ENCODE results near the gene GPSM3.
A peak's percentile ranks its signal among the peaks of the same experiment; 100 is the strongest.

The GPSM3 gene

DNA sequence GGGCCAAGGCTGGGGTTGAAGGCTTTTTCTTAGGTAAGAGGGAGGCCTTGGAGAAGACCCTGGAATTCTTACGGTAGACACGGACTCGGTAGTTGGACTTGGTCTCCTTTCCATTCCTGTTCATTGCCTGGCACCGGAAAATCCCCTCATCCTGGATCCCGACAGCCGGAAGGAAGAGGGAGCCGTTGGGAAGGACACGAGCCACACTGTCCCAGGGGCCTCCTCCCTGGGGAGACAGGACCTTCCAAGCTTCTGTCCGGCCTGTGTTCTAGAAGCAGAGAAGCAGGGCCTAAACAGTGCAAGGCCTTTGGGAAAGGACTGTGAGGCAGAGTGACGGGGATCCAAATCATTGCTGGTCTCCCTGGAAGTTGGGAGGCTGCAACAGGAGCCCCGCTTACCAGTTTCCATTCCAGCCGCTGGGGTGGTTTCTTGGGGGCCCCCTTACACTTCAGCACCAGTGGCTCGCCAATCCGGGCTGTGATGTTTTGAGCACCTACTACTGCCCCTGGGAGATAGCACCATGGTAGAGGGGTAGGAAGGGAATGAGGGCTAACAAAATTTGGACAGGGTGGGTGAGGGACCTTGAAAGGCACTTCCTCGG is 8.9 kb downstream of the GPSM3 start:
- Histone ChIP-seq H3K4me3 (ENCODE audit: low read depth, low read length) (no peak overlapping the region), H3K4me1 (ENCODE audit: control insufficient read depth, insufficient read depth, low read length) (peaks cover 5% of the 10 kb centered on the region), H3K9ac (ENCODE audit: low read depth, low read length) (no peak overlapping the region), H3K36me3 (ENCODE audit: control insufficient read depth, insufficient read depth, low read length) (peaks cover 35% of the 10 kb centered on the region), H3K27me3 (ENCODE audit: control insufficient read depth, insufficient read depth, low read length) (no peaks in the 10 kb centered on the region), H3K9me3 (ENCODE audit: control insufficient read depth, insufficient read depth, low read length) (no peaks in the 10 kb centered on the region)

DNA sequence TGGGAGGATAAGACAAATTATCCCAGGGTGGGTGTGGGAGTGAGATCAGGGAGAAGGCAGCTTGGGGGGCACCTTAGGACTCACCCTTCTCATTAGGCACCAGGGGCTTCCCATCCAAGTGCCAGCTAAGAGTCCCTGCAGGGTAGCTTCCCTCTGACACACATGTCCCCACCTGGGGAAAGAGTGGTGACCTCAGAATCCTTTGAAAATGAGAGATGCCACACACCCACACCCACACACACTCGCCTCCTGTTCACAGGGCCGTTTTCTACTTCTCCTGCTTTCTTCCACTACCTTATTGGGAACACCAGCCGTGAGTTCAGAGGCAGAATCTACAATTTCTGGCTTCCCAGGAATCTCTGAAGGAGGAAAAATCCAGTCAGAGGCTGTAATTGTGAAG is 9.4 kb downstream of the GPSM3 start:
- no peak overlapping the region for H3K9ac ChIP-seq (ENCODE audit: low read depth, low read length)
- H3K36me3 ChIP-seq (ENCODE audit: control insufficient read depth, insufficient read depth, low read length): peaks cover 35% of the 10 kb centered on the region
- H3K4me3 ChIP-seq (ENCODE audit: low read depth, low read length): no peak overlapping the region
- no peaks in the 10 kb centered on the region for H3K27me3 ChIP-seq (ENCODE audit: control insufficient read depth, insufficient read depth, low read length)
- H3K9me3 ChIP-seq (ENCODE audit: control insufficient read depth, insufficient read depth, low read length): no peaks in the 10 kb centered on the region
- H3K4me1 ChIP-seq (ENCODE audit: control insufficient read depth, insufficient read depth, low read length): peaks cover 5% of the 10 kb centered on the region

DNA sequence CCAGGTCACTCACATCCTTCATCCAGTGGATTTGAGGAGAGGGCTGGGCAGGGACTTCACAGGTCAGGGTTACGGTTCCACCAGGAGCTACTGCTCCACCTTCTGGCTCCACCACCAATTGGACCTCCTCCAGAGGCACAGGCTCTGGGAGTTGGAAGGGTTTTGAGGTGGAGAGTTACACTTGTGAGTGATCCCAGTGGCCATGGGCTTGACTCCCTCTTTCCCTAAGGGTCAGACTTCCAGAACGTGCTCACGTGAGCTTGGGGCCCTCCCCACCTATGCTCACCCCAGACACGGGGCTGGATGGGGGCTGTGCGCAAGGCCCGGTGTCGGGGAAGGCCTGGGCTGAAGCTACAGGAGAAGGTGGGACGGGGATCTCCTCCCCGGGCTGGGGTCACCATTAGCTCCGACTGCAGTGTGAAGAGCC is 9.9 kb downstream of the GPSM3 start:
- Histone ChIP-seq H3K9ac (ENCODE audit: low read depth, low read length) (no peak overlapping the region), H3K9me3 (ENCODE audit: control insufficient read depth, insufficient read depth, low read length) (no peaks in the 10 kb centered on the region), H3K27me3 (ENCODE audit: control insufficient read depth, insufficient read depth, low read length) (no peaks in the 10 kb centered on the region), H3K4me1 (ENCODE audit: control insufficient read depth, insufficient read depth, low read length) (peaks cover 5% of the 10 kb centered on the region), H3K36me3 (ENCODE audit: control insufficient read depth, insufficient read depth, low read length) (peaks cover 32% of the 10 kb centered on the region), H3K4me3 (ENCODE audit: low read depth, low read length) (no peak overlapping the region)

DNA sequence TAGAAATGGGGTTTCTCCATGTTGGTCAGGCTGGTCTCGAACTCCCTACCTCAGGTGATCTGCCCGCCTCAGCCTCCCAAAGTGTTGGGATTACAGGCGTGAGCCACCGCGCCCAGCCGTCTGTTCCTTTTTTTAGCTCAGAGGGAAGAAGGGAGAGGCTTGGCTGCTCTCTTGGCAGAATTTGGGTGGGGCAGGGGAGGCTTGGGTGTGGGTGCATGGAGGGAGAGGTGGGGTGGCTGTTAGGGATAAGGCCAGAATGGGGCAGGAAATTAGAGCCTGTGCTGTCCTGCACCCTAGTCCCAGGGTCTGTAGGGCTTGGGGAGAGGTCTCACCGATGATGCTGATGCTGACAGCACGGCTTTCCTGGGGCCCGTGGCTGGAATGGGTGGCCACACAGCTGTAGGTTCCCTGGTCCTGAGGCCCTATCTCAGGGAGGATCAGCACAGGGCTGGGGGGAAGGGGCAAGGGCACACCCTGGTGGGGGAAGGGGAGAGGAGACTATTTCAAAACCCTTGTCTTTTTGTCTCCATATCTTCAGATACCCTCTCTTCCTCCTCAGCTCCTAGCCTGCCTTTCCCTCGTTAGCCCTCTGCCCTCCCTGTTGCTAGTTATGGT is 10.4 kb downstream of the GPSM3 start:
- Histone ChIP-seq H3K9ac (ENCODE audit: low read depth, low read length) (no peak overlapping the region), H3K36me3 (ENCODE audit: control insufficient read depth, insufficient read depth, low read length) (peaks cover 26% of the 10 kb centered on the region), H3K4me3 (ENCODE audit: low read depth, low read length) (no peak overlapping the region), H3K4me1 (ENCODE audit: control insufficient read depth, insufficient read depth, low read length) (peaks cover 5% of the 10 kb centered on the region), H3K27me3 (ENCODE audit: control insufficient read depth, insufficient read depth, low read length) (no peaks in the 10 kb centered on the region), H3K9me3 (ENCODE audit: control insufficient read depth, insufficient read depth, low read length) (no peaks in the 10 kb centered on the region)

DNA sequence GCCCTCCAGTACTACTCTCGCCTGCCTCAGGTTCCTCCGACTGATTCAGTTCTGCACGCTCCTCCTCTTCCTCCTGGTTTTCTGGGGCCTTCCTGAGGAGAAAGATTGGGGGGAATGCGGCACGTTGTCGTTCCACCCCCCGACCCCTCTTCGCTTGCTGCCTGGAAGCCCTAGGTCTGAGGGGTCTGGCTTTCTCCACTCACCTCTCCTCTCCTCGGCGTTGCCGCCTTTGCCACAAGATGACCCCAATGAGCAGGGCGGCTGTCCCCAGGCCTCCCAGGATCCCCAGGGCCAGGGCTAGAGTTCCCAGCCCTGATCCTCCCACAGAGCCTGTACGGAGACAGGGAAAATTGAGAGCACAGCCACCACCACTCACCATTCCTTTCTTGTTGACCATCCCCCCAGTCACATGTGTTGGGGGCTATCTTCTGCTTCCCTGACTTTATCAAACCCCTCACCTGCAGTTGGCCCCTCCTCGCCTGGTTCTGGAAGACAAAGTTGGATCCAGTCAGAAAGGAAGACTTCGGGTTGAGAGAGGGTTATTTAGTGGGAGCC is 11.2 kb downstream of the GPSM3 start:
- Histone ChIP-seq H3K9me3 (ENCODE audit: control insufficient read depth, insufficient read depth, low read length) (no peaks in the 10 kb centered on the region), H3K4me3 (ENCODE audit: low read depth, low read length) (no peak overlapping the region), H3K4me1 (ENCODE audit: control insufficient read depth, insufficient read depth, low read length) (peaks cover 5% of the 10 kb centered on the region), H3K9ac (ENCODE audit: low read depth, low read length) (no peak overlapping the region), H3K27me3 (ENCODE audit: control insufficient read depth, insufficient read depth, low read length) (no peaks in the 10 kb centered on the region), H3K36me3 (ENCODE audit: control insufficient read depth, insufficient read depth, low read length) (peaks cover 25% of the 10 kb centered on the region)

DNA sequence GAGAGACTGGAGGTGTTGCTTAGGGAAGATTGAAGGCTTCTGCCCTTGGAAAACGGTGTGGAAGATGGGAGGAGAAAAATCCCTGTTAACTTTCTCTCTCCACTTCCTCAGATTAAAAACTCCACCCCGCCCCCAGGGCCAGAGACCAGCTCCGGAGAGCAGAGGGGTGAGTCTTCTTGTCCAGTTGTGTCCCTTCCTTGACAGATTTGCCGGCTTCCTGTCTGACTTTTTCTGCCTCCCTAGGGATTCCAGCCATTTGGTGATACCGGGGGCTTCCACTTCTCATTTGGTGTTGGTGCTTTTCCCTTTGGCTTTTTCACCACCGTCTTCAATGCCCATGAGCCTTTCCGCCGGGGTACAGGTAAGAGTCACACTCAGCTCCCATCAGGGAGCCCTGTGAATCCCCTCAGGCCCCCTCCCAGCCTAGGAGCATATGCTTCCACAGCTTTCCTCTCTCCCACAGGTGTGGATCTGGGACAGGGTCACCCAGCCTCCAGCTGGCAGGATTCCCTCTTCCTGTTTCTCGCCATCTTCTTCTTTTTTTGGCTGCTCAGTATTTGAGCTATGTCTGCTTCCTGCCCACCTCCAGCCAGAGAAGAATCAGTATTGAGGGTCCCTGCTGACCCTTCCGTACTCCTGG is 12.6 kb downstream of the GPSM3 start:
- H3K4me3 ChIP-seq (ENCODE audit: low read depth, low read length): peak overlapping the region; percentile 95
- H3K27me3 ChIP-seq (ENCODE audit: control insufficient read depth, insufficient read depth, low read length): no peaks in the 10 kb centered on the region
- no peak overlapping the region for H3K9ac ChIP-seq (ENCODE audit: low read depth, low read length)
- H3K4me1 ChIP-seq (ENCODE audit: control insufficient read depth, insufficient read depth, low read length): peaks cover 5% of the 10 kb centered on the region
- peaks cover 25% of the 10 kb centered on the region for H3K36me3 ChIP-seq (ENCODE audit: control insufficient read depth, insufficient read depth, low read length)
- H3K9me3 ChIP-seq (ENCODE audit: control insufficient read depth, insufficient read depth, low read length): no peaks in the 10 kb centered on the region

DNA sequence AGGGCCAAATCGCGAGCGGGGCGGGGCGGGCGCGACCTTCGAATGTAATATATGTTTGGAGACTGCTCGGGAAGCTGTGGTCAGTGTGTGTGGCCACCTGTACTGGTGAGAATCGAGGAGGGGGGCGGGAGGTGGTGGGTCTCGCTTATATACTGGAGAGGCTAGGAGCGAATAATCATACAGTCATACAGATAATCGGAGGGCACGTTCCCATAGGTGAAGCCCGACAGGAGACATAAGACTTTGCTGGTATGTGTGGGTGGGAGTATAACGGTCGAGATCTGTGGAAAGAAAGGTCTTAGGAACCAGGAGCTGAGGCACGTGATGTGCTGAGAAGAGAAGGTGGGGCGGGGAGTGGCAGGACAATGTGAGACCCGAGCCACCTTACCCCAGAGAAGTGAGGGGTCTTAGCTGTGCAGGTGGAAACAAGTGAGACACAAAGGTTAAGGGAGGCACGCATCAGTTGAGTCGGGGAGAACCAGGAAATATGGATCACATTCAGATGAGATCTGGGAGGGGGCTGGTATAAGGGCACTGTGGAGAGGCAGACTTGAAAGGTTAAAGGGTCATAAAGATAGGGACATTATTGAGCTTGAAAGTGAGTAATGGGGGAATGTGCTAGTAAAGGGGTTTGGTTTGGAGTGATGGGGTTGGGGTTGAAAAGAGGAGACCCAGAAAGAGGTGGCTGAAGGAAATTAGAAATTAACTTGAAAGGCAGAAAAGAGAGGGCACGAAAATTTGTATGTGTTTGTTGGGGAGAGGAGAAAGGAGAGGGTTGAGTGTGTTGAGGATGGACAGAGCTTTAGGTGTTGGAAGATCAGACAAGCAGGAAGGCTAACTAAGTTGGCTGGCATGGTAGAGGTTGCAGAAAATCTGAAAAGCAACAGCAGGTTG is 13.6 kb downstream of the GPSM3 start:
- no peaks in the 10 kb centered on the region for H3K9me3 ChIP-seq (ENCODE audit: control insufficient read depth, insufficient read depth, low read length)
- H3K27me3 ChIP-seq (ENCODE audit: control insufficient read depth, insufficient read depth, low read length): no peaks in the 10 kb centered on the region
- peaks cover 5% of the 10 kb centered on the region for H3K4me1 ChIP-seq (ENCODE audit: control insufficient read depth, insufficient read depth, low read length)
- H3K4me3 ChIP-seq (ENCODE audit: low read depth, low read length): peak overlapping the region; percentile 95
- H3K9ac ChIP-seq (ENCODE audit: low read depth, low read length): peak overlapping the region; percentile 77
- H3K36me3 ChIP-seq (ENCODE audit: control insufficient read depth, insufficient read depth, low read length): peaks cover 25% of the 10 kb centered on the region

DNA sequence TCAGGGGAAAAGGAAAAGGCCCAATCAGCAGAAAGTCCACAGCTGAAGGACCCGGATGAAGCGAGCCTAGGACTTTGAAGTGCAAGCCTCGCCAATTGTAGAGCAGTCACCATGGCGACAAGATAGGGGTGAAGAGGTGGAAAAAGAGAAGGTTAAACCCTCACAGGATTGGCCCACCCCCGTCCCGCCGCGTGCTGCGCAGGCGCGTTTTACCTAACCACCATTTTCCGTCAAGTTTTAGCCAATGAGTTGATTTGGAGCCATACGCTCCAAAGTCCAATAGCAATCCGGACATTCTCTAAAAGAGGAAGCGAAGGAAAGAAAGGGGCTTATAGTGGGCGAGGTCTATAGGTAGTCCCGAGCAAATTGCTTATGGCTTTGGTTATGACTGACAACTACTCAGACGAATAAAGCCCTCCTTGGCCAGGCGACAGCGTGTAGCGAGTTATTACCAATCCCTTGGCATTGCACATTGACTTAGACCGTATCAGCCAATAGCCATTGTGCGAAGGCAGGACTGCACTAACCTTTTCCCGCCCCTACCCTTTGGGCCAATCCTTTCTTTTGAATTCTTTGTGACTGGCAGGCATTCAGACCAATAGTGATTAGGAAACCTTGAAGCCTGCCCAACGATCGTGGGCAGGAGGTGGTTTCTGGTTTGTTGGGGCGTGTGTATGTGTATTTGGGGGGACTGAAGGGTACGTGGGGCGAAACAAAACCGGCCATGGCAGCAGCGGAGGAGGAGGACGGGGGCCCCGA is 14.5 kb downstream of the GPSM3 start, which contains the start of gene RNF5:
RNF5 (plus strand) TSS at position 618 of the 759 bp plus-strand sequence; CDS start at position 725, 107 bp downstream.
- Histone ChIP-seq H3K9ac (ENCODE audit: low read depth, low read length) (peak within 1 kb of the TSS; percentile 93), H3K9me3 (ENCODE audit: control insufficient read depth, insufficient read depth, low read length) (no peaks in the 10 kb centered on the region), H3K4me3 (ENCODE audit: low read depth, low read length) (peak within 1 kb of the TSS; percentile 95), H3K27me3 (ENCODE audit: control insufficient read depth, insufficient read depth, low read length) (no peaks in the 10 kb centered on the region), H3K4me1 (ENCODE audit: control insufficient read depth, insufficient read depth, low read length) (peaks cover 10% of the 10 kb centered on the region), H3K36me3 (ENCODE audit: control insufficient read depth, insufficient read depth, low read length) (peaks cover 25% of the 10 kb centered on the region)

DNA sequence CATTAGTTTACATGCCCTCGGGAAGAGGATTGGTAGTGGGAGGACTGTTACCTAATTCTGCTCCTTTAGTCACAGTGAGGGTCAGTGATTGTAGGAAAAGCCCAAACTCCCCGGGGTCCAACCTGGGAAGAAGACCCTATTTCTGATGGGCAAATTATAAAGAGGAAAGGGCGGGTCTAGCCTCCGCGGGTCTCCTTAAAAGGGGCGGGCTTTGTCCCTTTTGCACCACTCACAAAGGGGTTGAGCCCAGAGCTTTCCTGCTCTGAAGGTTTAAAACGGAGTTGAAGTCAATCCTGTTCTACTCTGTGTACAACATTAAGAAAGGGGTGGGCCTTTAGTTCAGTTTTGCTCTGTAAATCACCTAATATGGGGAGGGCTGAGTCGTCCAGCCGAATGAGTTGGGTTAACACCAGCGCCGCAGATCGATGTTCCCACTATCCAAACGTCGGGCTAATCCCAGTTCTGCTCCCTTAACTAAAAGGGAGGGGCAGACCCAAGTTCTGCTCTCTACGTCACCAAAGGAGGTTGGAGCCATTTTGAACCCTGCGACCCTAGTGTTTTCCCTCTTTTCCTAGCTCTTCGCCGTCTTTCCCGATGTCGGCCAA is 15.2 kb downstream of the GPSM3 start:
- peak overlapping the region; percentile 95 for H3K4me3 ChIP-seq (ENCODE audit: low read depth, low read length)
- H3K9ac ChIP-seq (ENCODE audit: low read depth, low read length): peak overlapping the region; percentile 93
- H3K27me3 ChIP-seq (ENCODE audit: control insufficient read depth, insufficient read depth, low read length): no peaks in the 10 kb centered on the region
- H3K9me3 ChIP-seq (ENCODE audit: control insufficient read depth, insufficient read depth, low read length): no peaks in the 10 kb centered on the region
- peaks cover 10% of the 10 kb centered on the region for H3K4me1 ChIP-seq (ENCODE audit: control insufficient read depth, insufficient read depth, low read length)
- peaks cover 18% of the 10 kb centered on the region for H3K36me3 ChIP-seq (ENCODE audit: control insufficient read depth, insufficient read depth, low read length)

DNA sequence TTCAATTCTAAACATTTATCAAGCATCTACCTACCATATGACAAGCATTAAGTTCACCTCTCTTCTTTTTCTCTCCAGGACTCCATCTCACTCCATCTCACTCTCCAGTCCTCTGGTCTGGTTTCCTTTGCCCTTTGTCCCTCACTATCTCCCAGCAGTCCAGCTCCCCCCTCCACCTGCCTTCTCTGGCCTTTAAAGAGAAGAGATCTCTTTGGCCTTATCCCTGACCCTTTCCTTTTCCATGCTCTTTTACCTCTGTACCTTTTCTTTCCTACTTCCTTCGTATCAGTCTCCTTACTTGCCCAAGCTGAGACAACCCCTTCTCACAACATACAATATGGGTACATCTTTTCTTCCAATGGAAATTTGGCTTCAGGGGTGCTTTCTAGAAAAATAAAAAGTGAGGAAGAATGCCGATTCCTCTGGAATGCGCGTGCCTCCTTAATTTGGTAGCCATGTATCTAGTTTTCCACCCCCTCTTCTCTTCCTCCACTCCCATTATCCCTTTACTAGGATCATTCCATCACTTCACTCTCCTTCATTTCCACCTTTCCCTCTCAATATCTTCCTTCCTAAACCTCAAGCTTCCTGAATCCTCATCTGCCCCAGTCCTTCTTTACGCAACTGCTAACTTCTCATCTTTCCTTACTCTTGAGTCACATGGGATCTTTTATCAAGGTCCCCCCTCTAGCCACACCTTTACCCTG is 15.8 kb downstream of the GPSM3 start:
- peaks cover 10% of the 10 kb centered on the region for H3K4me1 ChIP-seq (ENCODE audit: control insufficient read depth, insufficient read depth, low read length)
- H3K4me3 ChIP-seq (ENCODE audit: low read depth, low read length): peak overlapping the region; percentile 95
- H3K9me3 ChIP-seq (ENCODE audit: control insufficient read depth, insufficient read depth, low read length): no peaks in the 10 kb centered on the region
- H3K27me3 ChIP-seq (ENCODE audit: control insufficient read depth, insufficient read depth, low read length): no peaks in the 10 kb centered on the region
- H3K9ac ChIP-seq (ENCODE audit: low read depth, low read length): peak overlapping the region; percentile 93
- peaks cover 14% of the 10 kb centered on the region for H3K36me3 ChIP-seq (ENCODE audit: control insufficient read depth, insufficient read depth, low read length)
